Fibroblast of skin of right quadriceps (primary cell): ENCODE results near the gene KCNC1.
A peak's percentile ranks its signal among the peaks of the same experiment; 100 is the strongest.

Source experiments
- DNase-seq: peaks from one replicate; pipeline ENCODE4 v3.0.0-alpha.2; 2013

Gene KCNC1

GRCh38 chr11:17796154-17796553 lies 61.6 kb downstream of the KCNC1 start:
- DNase-seq, result no peak

GRCh38 chr11:17798253-17798652 lies 63.7 kb downstream of the KCNC1 start:
- no peak for DNase-seq

- DNase-seq, result no peak
These were observed 64.1 kb downstream of the KCNC1 start for GRCh38 chr11:17798716-17799115.

GRCh38 chr11:17799147-17799546 lies 64.6 kb downstream of the KCNC1 start:
- DNase-seq, result no peak

- no peak for DNase-seq
These were observed 66.6 kb downstream of the KCNC1 start for GRCh38 chr11:17801166-17801565.

- DNase-seq, result no peak
These were observed 67.9 kb downstream of the KCNC1 start for GRCh38 chr11:17802491-17802890.

- DNase-seq, result no peak
These were observed 69.3 kb downstream of the KCNC1 start for GRCh38 chr11:17803754-17804334.

- no peak for DNase-seq
These were observed 70.5 kb downstream of the KCNC1 start for GRCh38 chr11:17805043-17805442.

- DNase-seq, result no peak
These were observed 71.3 kb downstream of the KCNC1 start for GRCh38 chr11:17805873-17806272.

GRCh38 chr11:17807034-17807433 lies 72.5 kb downstream of the KCNC1 start:
- no peak for DNase-seq

- no peak for DNase-seq
These were observed 75.5 kb downstream of the KCNC1 start for GRCh38 chr11:17810041-17810440.

GRCh38 chr11:17810746-17811145 lies 76.2 kb downstream of the KCNC1 start:
- DNase-seq, result peak; percentile 32

- no peak for DNase-seq
These were observed 76.8 kb downstream of the KCNC1 start for GRCh38 chr11:17811352-17811751.

- no peak for DNase-seq
These were observed 77.7 kb downstream of the KCNC1 start for GRCh38 chr11:17812091-17812864.

GRCh38 chr11:17812865-17813187 lies 78.2 kb downstream of the KCNC1 start:
- no peak for DNase-seq

- no peak for DNase-seq
These were observed 78.9 kb downstream of the KCNC1 start for GRCh38 chr11:17813391-17814059.

GRCh38 chr11:17814546-17814945 lies 80.0 kb downstream of the KCNC1 start:
- no peak for DNase-seq

- DNase-seq, result no peak
These were observed 81.8 kb downstream of the KCNC1 start for GRCh38 chr11:17816232-17816931.

- peak; percentile 78 for DNase-seq
These were observed 87.2 kb downstream of the KCNC1 start for GRCh38 chr11:17821648-17822400.

GRCh38 chr11:17822401-17822781 lies 87.8 kb downstream of the KCNC1 start:
- DNase-seq, result no peak

GRCh38 chr11:17827006-17827405 lies 92.4 kb downstream of the KCNC1 start:
- DNase-seq, result no peak

- peak; percentile 44 for DNase-seq
These were observed 93.8 kb downstream of the KCNC1 start for GRCh38 chr11:17828311-17828751.

- DNase-seq, result no peak
These were observed 96.6 kb downstream of the KCNC1 start for GRCh38 chr11:17831228-17831627.
